Effector CD8-positive, alpha-beta T cell (primary cell): ENCODE results near the gene KIAA0513.
"Not testable (repeated sequence)": the region's sequence is repeated elsewhere in the genome, so short reads cannot be mapped to it uniquely, and the experiment has no call there.

ENCODE experiments used
- DNase-seq: peaks from one replicate; lab custom pipeline; 2025; lab: John Stamatoyannopoulos, UW

Gene KIAA0513

DNA sequence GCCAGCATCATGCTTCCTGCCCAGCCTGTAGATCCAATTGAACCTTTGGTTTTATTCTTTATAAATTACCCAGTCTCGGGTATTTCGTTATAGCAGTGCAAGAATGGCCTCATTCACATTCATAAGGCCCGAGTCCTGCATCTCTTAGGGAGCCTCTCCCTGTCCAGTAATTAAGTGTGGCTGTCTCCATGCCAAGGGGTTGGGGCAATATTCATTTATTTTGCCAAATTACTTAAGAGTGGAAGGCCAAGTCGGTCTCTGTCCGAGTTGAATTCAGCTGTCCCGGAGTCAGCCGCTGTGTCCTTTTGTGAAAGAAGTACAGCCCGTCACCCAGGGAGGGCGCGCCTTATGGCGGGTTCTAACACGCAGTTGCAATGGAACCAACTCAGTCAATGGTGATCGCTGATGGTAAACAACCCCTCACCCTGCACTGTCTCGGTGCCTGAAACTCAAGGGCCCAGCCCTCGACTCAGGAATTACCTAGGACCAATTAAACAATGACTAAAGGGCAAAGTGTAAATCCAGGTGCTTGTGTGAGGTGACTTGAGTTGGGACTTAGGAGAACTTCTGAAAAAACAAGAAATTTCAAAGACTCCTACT is 22.2 kb downstream of the KIAA0513 start:
- DNase-seq, result no peak

DNA sequence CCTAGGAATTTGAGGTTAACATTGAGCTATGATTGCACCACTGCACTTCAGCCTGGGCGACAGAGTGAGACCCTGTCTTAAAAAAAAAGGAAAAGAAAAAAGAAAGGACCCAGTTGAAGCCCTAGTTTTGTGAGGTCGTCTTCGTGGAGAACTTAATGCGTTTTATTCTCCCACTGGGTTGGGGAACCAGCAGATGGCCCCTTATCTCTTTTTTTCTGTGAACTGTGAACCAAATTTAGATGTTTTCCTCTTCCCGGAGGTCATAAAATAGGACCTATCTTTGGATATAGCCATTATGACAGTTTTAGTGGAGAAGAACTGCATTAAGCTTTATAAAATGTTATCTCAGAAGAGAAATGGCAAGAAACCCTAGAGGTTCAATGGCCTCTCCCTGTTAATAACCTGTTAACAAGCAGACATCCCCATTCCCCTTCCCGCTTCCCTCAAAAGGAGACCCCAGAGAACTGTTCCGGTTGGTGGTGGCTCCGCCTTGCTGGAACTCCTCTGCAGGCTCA is 23.5 kb downstream of the KIAA0513 start:
- DNase-seq, result no peak

DNA sequence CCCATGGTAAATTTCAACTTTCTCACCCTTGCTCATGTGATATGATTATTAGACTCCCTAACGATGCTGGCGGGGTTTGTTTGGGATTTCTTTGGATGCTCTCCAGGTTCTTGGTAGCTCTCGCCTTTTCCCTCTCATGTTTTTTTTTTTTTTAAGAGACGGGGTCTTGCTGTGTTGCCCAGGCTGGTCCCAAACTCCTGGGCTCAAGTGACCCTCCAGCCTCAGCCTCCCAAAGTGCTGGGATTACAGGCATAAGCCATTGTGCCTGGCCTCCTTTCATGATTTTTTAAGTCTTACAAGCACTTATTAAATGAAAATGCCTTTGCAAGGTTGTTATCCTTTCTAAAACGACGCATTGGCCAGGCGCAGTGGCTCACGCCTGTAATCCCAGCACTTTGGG is 24.1 kb downstream of the KIAA0513 start:
- DNase-seq, result no peak

DNA sequence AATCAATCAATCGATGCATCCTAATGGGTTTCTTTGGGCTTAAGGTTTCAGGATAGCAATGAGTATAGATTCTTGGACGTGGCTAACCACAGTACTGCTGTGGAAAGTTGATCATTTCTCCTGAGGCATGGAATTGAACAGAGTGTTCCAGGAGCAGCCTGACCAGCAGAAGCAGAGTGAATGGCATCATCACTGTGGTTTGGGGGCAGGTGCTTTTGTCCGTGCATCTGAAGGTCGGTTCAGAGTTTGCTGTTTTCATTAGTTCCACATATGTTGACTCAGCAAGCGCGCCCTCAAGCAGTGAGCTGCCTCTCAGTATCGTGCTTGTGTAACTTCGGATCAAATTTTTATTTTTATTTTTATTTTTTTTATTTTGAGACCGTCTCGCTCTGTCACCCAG is 24.9 kb downstream of the KIAA0513 start:
- no peak for DNase-seq

- DNase-seq, result not testable (repeated sequence)
Measured at GRCh38 chr16:85054321-85054720, 26.7 kb downstream of the KIAA0513 start.

DNA sequence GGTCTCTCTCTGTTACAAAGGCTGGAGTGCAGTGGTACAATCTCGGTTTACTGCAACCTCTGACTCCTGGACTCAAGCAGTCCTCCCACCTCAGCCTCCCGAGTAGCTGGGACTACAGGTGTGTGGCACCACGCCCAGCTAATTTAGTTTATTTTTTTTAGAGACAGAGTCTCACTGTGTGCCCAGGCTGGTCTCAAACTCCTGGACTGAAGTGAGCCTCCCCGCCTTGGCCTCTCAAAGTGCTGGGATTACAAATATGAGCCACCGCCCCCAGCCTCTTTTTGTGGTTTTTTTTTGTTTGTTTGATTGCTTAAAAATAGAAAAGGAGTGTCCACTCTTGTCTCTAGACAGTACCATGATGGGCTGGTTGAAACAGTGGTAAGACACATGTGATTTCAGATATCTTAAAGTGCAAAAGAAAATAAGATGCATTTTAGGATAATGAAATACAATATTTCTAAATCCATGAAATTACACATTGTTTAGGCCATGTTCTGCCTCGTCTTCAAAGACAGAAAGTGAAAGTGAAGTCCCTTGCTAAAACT is 27.4 kb downstream of the KIAA0513 start:
- no peak for DNase-seq

DNA sequence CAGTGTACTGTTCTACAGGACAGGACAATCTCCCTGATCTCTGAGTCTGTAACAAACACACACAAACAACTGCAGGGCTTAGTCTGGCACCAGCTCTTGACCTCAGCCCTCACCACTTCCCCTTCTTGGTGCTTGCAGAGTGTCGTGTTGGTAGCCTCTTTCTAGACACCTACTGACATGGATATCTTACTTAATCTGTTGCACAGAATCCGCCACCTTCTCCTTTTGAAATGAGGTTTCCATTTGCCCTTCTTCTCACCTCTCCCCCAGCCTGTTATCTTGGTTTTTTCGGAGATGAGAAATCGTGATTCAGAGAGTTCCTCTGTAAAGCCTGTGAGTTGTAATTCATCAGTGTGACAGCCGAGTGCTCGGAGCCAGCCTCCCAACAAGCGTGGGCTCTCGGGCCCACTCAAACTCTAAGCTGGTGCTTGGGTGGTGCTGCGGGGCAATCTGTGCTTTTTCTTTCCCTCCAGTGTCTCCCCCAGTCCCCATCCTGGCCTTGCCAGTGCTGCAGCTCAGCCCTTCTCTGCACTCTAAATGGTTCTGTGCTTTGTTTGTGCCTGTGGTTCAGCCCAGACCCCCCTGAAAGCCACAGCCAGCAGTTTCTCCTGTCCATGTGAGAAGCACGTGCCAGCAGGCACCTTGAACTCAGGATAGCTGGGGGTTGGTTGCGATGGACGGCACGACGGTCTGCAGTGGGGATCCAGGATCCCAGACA is 28.1 kb downstream of the KIAA0513 start:
- peak; percentile 17 for DNase-seq

- DNase-seq, result no peak
Measured at GRCh38 chr16:85056211-85056748, 28.7 kb downstream of the KIAA0513 start.

DNA sequence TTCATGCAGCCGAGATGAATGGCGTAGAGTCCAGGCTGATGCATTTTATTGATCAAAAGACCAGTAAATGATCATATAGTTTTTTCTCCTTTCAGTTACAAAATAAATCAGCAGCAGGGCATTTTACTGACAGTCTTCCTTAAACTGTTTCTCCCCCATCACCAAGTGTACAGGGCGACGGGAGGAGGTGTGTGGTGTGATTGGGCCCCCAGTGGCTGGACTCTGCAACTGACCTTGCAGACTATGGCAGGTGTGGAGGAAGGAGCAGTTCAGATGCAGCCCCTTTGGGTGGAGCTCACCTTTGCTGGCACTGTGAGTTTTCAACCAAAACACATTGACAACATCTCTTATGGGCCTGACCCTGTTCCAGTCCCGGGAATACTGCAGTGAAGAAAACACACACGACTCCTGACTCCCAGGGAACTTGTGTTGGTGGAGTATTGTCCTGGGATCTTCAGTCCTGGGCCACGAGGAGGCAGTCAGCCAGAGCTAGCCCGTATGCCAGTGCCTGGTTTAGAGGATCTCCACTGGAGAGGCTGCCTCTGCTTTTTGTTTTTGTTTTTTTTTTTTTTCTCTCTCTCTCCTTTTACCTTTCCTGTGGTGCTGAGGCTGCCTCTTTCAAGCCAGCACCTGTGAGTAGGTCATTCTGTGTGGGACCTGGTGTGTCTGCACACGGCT is 29.8 kb downstream of the KIAA0513 start:
- DNase-seq, result no peak

- no peak for DNase-seq
Measured at GRCh38 chr16:85057948-85058347, 30.4 kb downstream of the KIAA0513 start.

DNA sequence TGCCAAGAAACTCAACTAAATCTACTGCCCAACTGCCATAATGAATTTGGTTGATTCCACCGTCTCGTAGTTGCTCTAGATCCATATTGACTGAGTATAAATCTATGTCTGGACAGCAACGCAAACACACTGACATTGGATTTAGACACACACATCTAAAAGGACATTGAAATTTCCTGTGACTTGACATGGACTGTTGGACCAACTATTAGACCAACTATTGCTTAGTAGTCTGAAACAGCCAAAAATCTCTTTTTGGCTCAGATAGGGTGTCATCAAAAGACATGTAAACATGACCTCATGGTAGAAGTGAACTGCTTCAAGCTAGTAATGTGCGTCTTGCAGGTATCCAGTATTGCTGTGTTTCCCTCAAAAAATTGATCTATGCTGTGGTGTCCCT is 31.3 kb downstream of the KIAA0513 start:
- DNase-seq, result no peak

- no peak for DNase-seq
Measured at GRCh38 chr16:85061566-85061965, 34.0 kb downstream of the KIAA0513 start.

GRCh38 chr16:85062323-85062722 is 34.7 kb downstream of the KIAA0513 start:
- no peak for DNase-seq

DNA sequence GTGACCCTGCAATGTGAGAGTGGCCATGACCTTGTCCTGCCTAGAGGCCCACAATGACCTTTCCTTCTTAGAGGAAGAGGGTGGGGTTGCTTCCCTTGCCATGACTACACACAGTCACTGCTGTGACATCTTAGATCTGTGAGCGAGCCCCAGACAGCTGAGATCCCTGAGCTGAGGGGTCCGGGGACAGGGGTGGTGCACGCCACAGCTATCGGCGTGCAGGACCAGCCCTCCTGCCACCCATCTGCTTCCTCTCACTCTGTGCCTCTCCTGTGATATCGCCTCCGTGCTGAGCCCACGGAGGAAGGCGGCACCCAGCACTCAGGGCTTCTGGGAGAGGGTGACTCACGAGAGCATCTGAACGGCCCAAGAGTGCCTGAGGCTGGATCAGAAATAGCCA is 35.2 kb downstream of the KIAA0513 start:
- DNase-seq, result no peak

DNA sequence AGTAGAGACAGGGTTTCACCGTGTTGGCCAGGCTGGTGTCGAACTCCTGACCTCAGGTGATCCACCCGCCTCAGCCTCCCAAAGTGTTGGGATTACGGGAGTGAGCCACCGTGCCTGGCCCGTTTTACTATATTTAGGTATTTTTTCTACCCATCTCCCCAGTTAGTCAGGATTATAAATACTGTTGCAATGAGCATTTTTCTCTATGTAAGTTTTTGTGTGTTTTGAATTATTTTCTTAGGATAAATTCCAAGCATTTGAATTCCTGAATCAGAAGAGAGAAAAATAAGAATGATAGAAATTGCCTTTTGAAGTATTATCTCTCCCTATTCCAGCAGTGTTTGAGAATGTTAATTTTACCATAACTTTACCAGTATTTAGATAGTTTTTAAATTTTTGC is 36.6 kb downstream of the KIAA0513 start:
- DNase-seq, result no peak

- no peak for DNase-seq
Measured at GRCh38 chr16:85065099-85065498, 37.5 kb downstream of the KIAA0513 start.

GRCh38 chr16:85066346-85066885 is 38.8 kb downstream of the KIAA0513 start:
- no peak for DNase-seq

GRCh38 chr16:85067024-85067423 is 39.4 kb downstream of the KIAA0513 start:
- no peak for DNase-seq

GRCh38 chr16:85067426-85067825 is 39.8 kb downstream of the KIAA0513 start:
- DNase-seq, result no peak

DNA sequence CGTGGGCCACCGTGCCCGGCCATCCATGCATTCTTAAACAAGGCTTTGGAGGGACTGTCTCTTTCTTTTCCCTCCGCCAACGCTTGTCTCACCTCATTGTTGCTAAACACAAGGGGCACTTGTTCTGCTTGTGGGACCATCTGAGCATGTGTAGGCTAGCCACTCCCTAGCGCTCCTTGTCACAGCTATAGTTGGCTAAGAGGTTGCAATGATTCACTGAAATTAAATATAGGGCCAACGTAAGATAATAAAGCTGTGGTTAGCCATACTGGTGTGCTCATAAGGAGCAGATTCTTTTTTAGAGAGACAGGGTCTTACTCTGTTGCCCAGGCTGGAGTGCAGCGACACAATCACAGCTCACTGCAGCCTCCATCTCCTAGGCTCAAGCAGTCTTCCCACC is 41.2 kb downstream of the KIAA0513 start:
- DNase-seq, result no peak

DNA sequence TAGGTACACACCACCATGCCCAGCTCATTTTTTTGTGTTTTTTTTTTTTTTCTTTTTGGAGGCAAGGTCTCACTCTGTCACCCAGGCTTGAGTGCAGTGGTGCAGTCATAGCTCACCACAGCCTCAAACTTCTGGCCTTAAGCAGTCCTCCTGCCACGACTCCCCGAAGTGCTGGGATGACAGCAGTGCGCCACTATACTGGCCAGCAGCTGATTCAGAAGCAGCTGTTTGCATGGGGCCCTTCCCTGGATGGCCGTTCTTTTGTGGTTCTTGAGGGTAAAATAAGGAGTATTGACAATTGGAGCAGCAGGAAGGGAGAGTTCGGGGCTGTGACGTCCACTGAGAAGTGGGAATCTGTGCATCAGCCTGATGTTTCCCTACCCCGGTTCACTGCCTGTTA is 41.6 kb downstream of the KIAA0513 start:
- no peak for DNase-seq
